Measurements from ENCODE around the gene CCDC40. TPM values are rescaled to one million over a fixed set of nuclear protein-coding genes. Genes with fewer than 3 reads are reported as not detected.
"Not testable (repeated sequence)": the region's sequence is repeated elsewhere in the genome, so short reads cannot be mapped to it uniquely, and the experiment has no call there.

The CCDC40 gene
- total RNA-seq, 1 experiment from 2014 or later: 7.0 TPM

- DNase-seq (ENCODE audit: low spot score): no peak
Observed at GRCh38 chr17:80036715-80037477, 454 bp downstream of the CCDC40 start.

DNA sequence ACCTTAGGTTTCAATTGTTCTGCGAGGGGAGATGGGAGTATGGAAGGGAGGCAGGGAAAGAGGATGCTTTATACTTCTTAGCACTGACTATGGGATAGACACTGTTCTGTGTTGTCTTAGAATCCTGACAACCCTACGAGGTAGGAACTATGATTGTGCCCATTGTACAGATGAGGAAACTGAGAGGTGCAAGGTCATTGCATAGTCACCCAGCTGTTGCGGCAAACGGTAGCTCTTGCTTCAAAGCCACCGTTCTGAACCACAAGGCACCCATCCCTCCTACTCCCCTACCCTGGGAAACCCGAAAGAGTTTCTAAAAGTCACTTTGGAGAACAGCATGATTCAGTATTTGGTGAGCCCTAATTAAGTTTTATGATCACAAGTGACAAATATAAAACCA is 7.5 kb downstream of the CCDC40 start:
- DNase-seq (ENCODE audit: low spot score): no peak

DNA sequence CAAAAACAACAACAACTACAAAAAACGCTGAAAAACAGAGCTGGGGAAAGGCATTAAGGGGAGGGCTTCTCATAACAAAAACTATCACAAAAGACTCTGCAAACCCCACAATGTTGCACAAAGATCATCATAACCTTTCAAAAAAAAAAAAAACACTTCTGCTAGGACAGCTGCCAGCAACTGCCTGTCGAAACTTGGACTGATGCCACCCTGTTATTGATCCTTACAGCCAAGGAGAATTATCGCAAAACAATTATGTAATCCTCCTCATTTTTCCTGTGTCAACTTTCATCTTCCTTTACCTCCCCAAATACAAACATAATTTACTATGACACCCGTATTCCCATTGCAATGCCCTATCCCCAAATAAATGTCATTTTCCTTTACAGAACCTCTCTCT is 9.3 kb downstream of the CCDC40 start:
- DNase-seq (ENCODE audit: low spot score): no peak

- DNase-seq (ENCODE audit: low spot score): not testable (repeated sequence)
Observed at GRCh38 chr17:80046709-80047108, 10.3 kb downstream of the CCDC40 start.

- no peak for DNase-seq (ENCODE audit: low spot score)
Observed at GRCh38 chr17:80047176-80047575, 10.7 kb downstream of the CCDC40 start.

DNA sequence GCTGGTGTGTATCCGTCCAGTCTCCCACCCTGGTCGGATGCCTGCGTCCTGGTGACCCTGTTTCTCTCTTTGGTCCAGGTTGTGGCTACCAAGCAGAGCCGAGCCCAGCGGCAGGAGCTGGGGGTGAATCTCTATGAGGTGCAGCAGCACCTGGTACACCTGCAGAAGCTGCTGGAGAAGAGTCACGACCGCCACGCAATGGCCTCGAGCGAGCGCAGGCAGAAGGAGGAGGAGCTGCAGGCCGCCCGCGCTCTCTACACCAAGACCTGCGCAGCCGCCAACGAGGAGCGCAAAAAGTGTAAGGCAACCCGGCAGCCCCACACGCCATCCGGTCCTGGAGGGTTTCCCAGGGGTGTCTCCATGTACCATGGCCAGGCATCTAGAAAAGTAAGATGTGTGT is 13.5 kb downstream of the CCDC40 start:
- no peak for DNase-seq (ENCODE audit: low spot score)

GRCh38 chr17:80050706-80051105 is 14.3 kb downstream of the CCDC40 start:
- DNase-seq (ENCODE audit: low spot score): no peak

DNA sequence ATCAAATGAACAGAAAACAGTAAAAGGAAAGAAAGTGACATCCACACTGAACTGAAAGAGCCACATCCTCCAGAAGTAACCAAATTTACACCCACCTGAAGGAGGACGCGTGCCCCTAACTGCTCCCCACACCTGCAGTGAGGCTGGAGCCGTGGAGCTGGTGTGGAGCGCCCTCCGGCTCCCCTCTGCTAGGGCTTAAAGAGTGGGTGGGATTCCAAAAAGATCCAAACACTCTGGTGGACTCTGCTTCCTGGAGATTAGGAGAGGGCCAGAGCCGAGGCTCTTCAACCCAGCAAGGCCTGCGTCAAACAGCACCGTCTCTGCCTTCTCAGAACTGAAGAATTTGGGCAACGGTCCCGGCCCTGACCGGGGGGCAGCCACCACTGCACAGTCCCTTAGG is 15.2 kb downstream of the CCDC40 start:
- DNase-seq (ENCODE audit: low spot score): no peak

DNA sequence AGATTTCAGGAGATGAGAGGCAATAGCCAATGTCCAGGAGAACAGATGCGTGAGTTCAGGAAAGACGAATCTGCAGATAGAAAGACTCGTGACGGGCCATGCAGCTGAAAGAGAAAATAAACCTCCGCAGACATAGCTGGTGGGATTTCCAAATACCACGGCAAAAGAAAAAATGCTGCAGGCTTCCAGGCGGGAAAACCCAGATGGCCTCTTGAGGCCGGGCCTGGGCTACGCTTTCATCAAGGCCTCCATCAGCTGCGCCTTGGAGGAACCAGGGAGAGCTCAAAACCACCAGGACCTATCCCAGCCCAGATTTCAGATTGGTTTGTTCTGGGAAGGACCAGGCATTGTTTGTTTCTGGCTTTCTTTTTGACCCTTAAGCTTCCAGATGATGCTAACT is 16.7 kb downstream of the CCDC40 start:
- no peak for DNase-seq (ENCODE audit: low spot score)

GRCh38 chr17:80055597-80055996 is 19.2 kb downstream of the CCDC40 start:
- DNase-seq (ENCODE audit: low spot score): no peak

GRCh38 chr17:80058311-80058955 is 22.0 kb downstream of the CCDC40 start:
- no peak for DNase-seq (ENCODE audit: low spot score)

GRCh38 chr17:80060644-80061043 is 24.2 kb downstream of the CCDC40 start:
- DNase-seq (ENCODE audit: low spot score): no peak

GRCh38 chr17:80061421-80061820 is 25.0 kb downstream of the CCDC40 start:
- DNase-seq (ENCODE audit: low spot score): no peak

GRCh38 chr17:80063830-80064585 is 27.6 kb downstream of the CCDC40 start:
- peak; percentile 61 for DNase-seq (ENCODE audit: low spot score)

- no peak for DNase-seq (ENCODE audit: low spot score)
Observed at GRCh38 chr17:80064696-80065095, 28.3 kb downstream of the CCDC40 start.

DNA sequence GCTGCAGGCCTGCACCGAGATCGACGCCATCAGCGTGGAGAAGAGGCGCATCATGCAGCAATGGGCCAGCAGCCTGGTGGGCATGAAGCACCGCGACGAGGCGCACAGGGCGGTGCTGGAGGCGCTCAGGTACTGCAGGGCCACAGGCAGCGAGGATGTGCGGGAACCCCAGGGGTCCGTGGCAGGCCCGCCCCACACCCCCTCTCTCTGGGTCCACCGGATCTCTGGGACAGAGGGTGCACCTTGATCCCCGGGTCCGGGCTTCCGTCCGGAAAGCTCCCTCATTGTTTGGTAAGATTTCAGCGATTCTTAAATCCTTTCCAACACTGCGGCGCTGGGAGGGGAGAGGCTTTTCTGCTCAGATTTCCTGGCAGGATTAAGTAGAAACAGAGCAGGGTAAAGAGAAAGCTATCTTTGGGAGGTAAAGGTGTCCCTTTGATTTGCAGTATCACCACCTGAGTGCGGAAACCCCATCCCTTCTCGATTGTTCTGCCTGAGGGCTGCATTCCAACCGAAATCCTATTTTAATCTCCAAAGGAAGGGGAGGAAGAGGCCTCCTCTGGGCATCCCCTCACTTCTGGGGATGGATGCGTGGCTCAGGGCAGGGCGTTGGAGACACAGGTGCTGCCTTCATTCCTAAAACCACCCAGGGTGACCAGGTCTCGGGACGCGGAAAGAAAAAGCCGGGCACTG is 29.2 kb downstream of the CCDC40 start:
- no peak for DNase-seq (ENCODE audit: low spot score)

DNA sequence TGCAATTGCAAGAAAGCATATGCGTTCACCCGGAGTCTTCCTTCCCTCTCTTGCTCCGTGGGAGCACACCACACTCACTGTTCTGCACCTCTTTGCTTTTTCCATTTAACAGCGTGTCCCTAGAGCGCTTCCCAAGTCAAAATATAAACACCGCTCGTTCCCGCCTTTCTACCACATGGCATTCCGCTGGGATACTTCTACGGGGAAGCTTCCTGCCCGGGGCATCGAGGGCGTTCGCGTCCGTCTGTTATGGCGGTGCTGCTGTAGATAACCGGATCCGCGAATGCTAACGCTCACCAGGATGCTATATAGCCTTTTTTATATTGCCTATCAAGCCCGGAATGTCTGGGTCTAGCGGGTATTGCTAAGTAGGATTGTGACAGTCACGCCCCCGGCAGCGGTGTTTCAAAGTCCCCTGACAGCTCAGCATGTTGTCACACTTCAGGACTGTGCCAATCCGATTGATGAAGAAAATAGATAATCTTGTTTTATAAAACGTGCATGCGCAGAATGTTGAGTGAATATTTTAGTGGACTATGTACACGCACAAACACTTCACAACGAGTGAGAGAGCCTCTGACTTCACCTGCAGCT is 31.0 kb downstream of the CCDC40 start:
- DNase-seq (ENCODE audit: low spot score): no peak

GRCh38 chr17:80068301-80069222 is 32.1 kb downstream of the CCDC40 start:
- peak; percentile 27 for DNase-seq (ENCODE audit: low spot score)

DNA sequence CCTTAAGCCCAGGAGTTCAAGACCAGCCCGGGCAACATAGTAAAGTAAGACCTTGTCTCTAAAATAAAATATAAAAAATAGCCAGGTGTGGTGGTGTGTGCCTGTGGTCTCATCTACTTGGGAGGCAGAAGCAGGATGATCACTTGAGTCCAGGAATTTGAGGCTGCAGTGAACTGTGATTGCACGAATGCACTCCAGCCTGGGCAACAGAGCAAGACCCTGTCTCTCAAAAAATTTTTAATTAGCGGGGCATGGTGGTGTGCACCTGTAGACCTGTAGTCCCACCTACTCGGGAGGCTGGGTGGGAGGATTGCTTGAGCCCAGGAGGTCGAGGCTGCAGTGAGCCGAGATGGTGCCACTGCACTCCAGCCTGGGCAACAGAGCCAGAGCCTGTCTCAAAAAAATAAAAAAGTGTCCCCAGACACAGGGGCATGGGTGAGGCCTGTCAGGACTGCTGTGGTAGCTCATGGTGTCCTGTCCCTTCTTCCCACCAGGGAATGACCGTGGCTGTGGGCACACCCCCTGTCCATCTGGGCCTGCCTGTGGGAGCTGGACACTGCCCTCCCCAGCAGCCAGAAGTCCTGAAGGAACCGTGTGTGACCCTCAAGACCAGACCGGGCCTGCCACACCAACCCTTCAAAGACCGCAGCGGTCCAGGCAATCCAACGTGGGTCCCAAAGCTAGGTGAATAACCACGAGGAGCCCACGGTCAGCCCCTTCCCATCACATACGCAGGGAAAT is 34.1 kb downstream of the CCDC40 start:
- DNase-seq (ENCODE audit: low spot score): no peak

All from HT-29 (cell line).